Measurements from ENCODE around the gene COX19. TPM values are rescaled to one million over a fixed set of nuclear protein-coding genes. Genes with fewer than 3 reads are reported as not detected.

The COX19 gene
- total and polyA plus RNA-seq, 2 of the 13 experiments (the other 11 are each of a cell fraction or from before 2014, with no cell fraction given), result 11.5 to 21.7 TPM

DNA sequence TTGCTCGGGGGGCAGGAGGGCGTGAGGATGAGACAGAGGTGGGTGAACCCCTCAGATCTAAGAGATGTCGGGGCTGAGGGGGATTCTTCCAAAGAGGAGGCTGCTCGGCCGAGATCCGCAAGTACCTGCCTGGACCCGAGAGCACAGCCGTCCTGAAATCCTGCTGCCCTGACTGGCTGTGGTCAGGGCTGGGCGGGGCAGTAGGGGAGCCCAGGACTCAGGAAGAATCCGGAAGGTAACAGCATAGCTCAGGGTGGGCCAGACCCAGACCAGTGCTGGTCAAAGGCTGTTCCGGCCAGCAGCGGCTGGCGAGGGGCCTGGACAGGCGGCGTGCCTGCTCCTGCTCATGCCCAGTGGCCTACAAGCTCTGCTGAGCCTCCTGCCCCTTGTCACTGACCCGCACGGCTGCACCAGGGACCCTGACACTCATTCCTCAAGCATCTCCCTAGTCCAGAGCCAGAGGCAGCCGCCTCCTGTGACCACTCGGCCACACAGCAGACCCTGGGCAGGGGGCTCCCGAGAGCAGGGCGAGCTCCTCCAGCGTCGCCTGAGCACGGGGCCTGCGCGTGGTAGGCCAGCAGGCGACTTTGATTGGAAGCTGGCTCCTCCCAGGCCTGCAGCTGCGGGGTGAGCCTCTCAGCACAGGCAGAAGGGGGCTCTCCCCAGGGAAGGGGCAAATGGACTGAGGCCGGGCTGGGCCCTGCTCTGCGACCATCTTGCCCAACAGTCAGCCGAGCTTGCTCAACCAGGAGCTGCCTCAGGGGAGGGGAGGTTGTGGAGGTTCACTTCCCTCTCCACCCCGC is 17.7 kb downstream of the COX19 start (continued):
- TF ChIP-seq ZNF687 (CRISPR knock-in tag; IDR thresholded peaks at IDR 0.05) (peak; percentile 100), KMT2A (CRISPR knock-in tag; IDR thresholded peaks at IDR 0.05) (no peak), ASH2L (IDR thresholded peaks at IDR 0.05; ENCODE audit: insufficient read length, low read depth, low read length) (peak; percentile 69), HMG20B (CRISPR knock-in tag; conservative IDR thresholded peaks at IDR 0.05) (0 out of 2 replicates have a peak, but pooled peaks have one; percentile 35), ZNF484 (CRISPR knock-in tag; IDR thresholded peaks at IDR 0.05; ENCODE audit: borderline replicate concordance, low read depth) (no peak; the same call in 1 of the 2 replicates), ZNF124 (CRISPR knock-in tag; IDR thresholded peaks at IDR 0.05) (peak; percentile 75), ZSCAN5A (CRISPR knock-in tag; IDR thresholded peaks at IDR 0.05; ENCODE audit: borderline replicate concordance) (peak; percentile 13; the same call in 1 of the 2 replicates), TRIM22 (IDR thresholded peaks at IDR 0.05) (no peak), TBX3 (IDR thresholded peaks at IDR 0.05; ENCODE audit: borderline replicate concordance) (no peak), ZNF780A (CRISPR knock-in tag; IDR thresholded peaks at IDR 0.05) (no peak), DNMT3B (CRISPR knock-in tag; conservative IDR thresholded peaks at IDR 0.05) (0 out of 2 replicates have a peak, but pooled peaks have one; percentile 48), FOXA1 (IDR thresholded peaks at IDR 0.05) (no peak), FOXA1 (CRISPR knock-in tag; IDR thresholded peaks at IDR 0.05) (peak; percentile 42; the same call in 1 of the 2 replicates), MIER2 (CRISPR knock-in tag; IDR thresholded peaks at IDR 0.05) (peak; percentile 59; the same call in 1 of the 2 replicates), MLXIP (CRISPR knock-in tag; IDR thresholded peaks at IDR 0.05; ENCODE audit: borderline replicate concordance) (peak; percentile 99)
